WTC11 (cell line): Measurements from ENCODE around the gene ABCB6.

Source experiments
- CREB1 ChIP-seq: sonication (generic); formaldehyde crosslinking; IDR thresholded peaks from 2 replicates; pipeline ENCODE4 v1.8.0; 2023; ENCODE audit warnings: mild to moderate bottlenecking, missing genetic modification reagents
- CTCF ChIP-seq: fragments of 200-600 bp; IDR thresholded peaks from 2 replicates; pipeline ENCODE4 v1.8.0; 2022; ENCODE audit warnings: antibody characterized with exemption
- FOXP1 ChIP-seq: sonication (generic); formaldehyde crosslinking; IDR thresholded peaks from 2 replicates; pipeline ENCODE4 v1.8.0; 2022; ENCODE audit warnings: missing genetic modification reagents, mild to moderate bottlenecking, moderate library complexity, borderline replicate concordance
- JAZF1 ChIP-seq: fragments of 250-450 bp; sonication (Bioruptor Pico); IDR thresholded peaks from 2 replicates; pipeline ENCODE4 v1.9.0; 2021; ENCODE audit warnings: moderate library complexity, mild to moderate bottlenecking, inconsistent platforms
- JUN ChIP-seq: sonication (generic); formaldehyde crosslinking; IDR thresholded peaks from 2 replicates; pipeline ENCODE4 v1.8.0; 2023; ENCODE audit warnings: mild to moderate bottlenecking, missing genetic modification reagents
- MXD4 ChIP-seq: fragments of 250-450 bp; sonication (Bioruptor Pico); IDR thresholded peaks from 2 replicates; pipeline ENCODE4 v1.8.0; 2021; ENCODE audit warnings: mild to moderate bottlenecking, moderate library complexity, borderline replicate concordance
- MYBL2 ChIP-seq: sonication (generic); formaldehyde crosslinking; IDR thresholded peaks from 2 replicates; pipeline ENCODE4 v1.8.1; 2023; ENCODE audit warnings: mild to moderate bottlenecking, moderate library complexity, missing genetic modification reagents
- PREB ChIP-seq: sonication (generic); formaldehyde crosslinking; IDR thresholded peaks from 2 replicates; pipeline ENCODE4 v1.8.1; 2022; ENCODE audit warnings: mild to moderate bottlenecking, missing genetic modification reagents, moderate library complexity, borderline replicate concordance
- SMAD4 ChIP-seq: sonication (generic); formaldehyde crosslinking; IDR thresholded peaks from 2 replicates; pipeline ENCODE4 v1.8.0; 2022; ENCODE audit warnings: mild to moderate bottlenecking, missing genetic modification reagents
- USF1 ChIP-seq: sonication (generic); formaldehyde crosslinking; IDR thresholded peaks from 2 replicates; pipeline ENCODE4 v1.8.0; 2022; ENCODE audit warnings: mild to moderate bottlenecking, missing genetic modification reagents
- ZNF219 ChIP-seq: sonication (generic); formaldehyde crosslinking; IDR thresholded peaks from 2 replicates; pipeline ENCODE4 v1.8.0; 2023; ENCODE audit warnings: missing genetic modification reagents, mild to moderate bottlenecking, borderline replicate concordance
- ZNF263 ChIP-seq: sonication (generic); formaldehyde crosslinking; IDR thresholded peaks from 2 replicates; pipeline ENCODE4 v1.8.1; 2022; ENCODE audit warnings: low read depth, mild to moderate bottlenecking, moderate library complexity, missing genetic modification reagents
- ZNF416 ChIP-seq: fragments of 250-450 bp; sonication (Bioruptor Pico); IDR thresholded peaks from 2 replicates; pipeline ENCODE4 v1.9.0; 2021; ENCODE audit warnings: mild to moderate bottlenecking, inconsistent platforms

- TF ChIP-seq CTCF (no peak), MXD4 (CRISPR knock-in tag) (no peak), FOXP1 (CRISPR knock-in tag) (no peak), USF1 (CRISPR knock-in tag) (no peak), ZNF219 (no peak), JAZF1 (CRISPR knock-in tag) (no peak), ZNF263 (CRISPR knock-in tag) (no peak), PREB (CRISPR knock-in tag) (no peak), JUN (CRISPR knock-in tag) (no peak), MYBL2 (CRISPR knock-in tag) (no peak), CREB1 (CRISPR knock-in tag) (no peak), ZNF416 (CRISPR knock-in tag) (no peak), SMAD4 (CRISPR knock-in tag) (no peak)
Observed at GRCh38 chr2:219221957-219222518, 3.3 kb upstream of the ABCB6 start.
